Stimulated activated naive CD8-positive, alpha-beta T cell treated with anti-CD3 and anti-CD28 coated beads, Interleukin-15, Interleukin-2, amounts not matched to agents 100 ng/mL and 50 ng/mL, for 24 hours (primary cell): ENCODE measurements around the gene PAX3.

Experiments
- H3K27ac Mint-ChIP-seq: one replicate; pipeline ENCODE4 v1.8.0; 2021; ENCODE audit warnings: mild to moderate bottlenecking, mixed read lengths
- H3K27me3 Mint-ChIP-seq: one replicate; pipeline ENCODE4 v1.8.0; 2021; ENCODE audit warnings: mixed read lengths
- H3K36me3 Mint-ChIP-seq: one replicate; pipeline ENCODE4 v1.8.0; 2021; ENCODE audit warnings: low read depth, mixed read lengths
- H3K4me1 Mint-ChIP-seq: one replicate; pipeline ENCODE4 v1.8.0; 2021; ENCODE audit warnings: low read depth, mixed read lengths
- H3K4me3 Mint-ChIP-seq: one replicate; pipeline ENCODE4 v1.8.0; 2021; ENCODE audit warnings: mild to moderate bottlenecking, mixed read lengths
- H3K9me3 Mint-ChIP-seq: one replicate; pipeline ENCODE4 v1.8.0; 2021; ENCODE audit warnings: mixed read lengths

The PAX3 gene

DNA sequence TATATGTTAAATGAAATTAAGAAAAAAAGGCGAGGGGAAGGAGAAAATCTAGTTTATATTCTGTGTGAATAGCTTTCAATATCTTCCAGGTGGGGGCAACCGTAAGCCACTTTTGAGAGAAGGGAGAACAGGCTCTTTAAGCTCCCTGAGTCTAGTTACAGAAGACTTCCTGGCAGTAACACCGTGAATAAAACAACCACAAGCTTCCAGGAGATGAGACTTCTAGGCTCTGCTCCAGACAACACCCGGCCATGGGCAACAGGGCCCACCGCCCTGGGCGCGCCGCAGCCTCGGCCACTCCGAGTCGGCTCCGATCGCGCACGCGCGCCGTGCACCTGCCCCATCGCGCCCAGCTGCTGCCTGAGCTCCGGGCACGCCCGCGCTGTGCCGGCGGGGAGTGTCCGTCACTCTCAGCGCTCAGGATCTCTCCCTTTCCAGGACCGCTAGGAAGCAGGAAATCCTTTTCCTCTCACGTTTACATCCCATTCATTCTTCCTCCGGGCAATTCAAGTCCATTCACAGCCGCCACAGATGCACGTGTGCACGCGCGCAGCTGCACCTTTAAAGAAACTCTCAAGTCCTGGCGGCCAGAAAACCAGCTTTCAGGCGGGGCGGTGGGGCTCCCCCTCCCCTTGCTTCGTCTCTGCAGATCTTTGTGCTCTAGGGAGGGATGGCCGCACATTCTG, 19.4 kb upstream of the PAX3 start:
- H3K36me3 Mint-ChIP-seq: no peaks in the 10 kb centered on the region
- H3K27me3 Mint-ChIP-seq: peaks cover 75% of the 10 kb centered on the region
- H3K4me3 Mint-ChIP-seq: peak overlapping the region; percentile 78
- H3K4me1 Mint-ChIP-seq: peaks cover 10% of the 10 kb centered on the region
- no peaks in the 10 kb centered on the region for H3K9me3 Mint-ChIP-seq
- H3K27ac Mint-ChIP-seq: peak overlapping the region; percentile 9

DNA sequence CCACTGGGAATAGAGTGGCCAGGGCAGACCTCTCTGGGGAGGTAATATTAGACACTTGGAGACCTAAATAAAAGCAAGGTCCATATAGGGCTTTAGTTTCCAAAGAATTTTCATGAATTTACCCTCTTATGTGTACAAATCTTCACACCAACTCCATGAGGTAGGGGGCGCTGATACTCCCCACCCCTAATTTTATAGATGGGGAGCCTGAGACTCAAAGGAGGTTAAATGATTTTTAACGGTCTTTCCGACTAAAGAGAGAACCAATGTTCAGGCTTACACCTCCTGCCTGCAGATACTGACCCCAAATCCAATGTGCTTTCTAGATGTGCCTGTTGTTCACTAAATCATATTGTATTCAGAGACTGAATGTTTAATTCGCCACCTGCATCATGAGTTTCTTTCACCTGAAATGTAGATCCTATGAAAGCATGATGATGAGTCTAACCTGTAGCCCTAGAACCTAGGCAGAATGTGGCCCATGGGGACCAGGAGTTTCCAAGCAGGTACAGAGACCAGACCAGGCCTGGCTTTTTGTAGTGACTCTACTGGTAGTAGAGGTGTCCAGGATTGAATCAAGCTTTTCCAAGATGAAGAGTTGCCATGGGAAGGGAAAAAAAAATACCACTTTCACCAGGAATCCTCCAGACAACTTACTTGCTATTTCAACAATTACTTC, 16.8 kb upstream of the PAX3 start:
- peaks cover 13% of the 10 kb centered on the region for H3K4me1 Mint-ChIP-seq

GRCh38 chr2:222313816-222314215, 15.0 kb upstream of the PAX3 start:
- Mint-ChIP-seq H3K4me1 (peaks cover 11% of the 10 kb centered on the region), H3K9me3 (no peaks in the 10 kb centered on the region), H3K36me3 (no peaks in the 10 kb centered on the region), H3K27ac (no peak overlapping the region), H3K27me3 (peaks cover 93% of the 10 kb centered on the region), H3K4me3 (no peak overlapping the region)

More for the DNA sequence above, 16.8 kb upstream of the PAX3 start:
- Mint-ChIP-seq H3K36me3 (no peaks in the 10 kb centered on the region), H3K27me3 (peaks cover 78% of the 10 kb centered on the region), H3K9me3 (no peaks in the 10 kb centered on the region), H3K27ac (no peak overlapping the region), H3K4me3 (no peak overlapping the region)

GRCh38 chr2:222311978-222312738, 13.4 kb upstream of the PAX3 start:
- Mint-ChIP-seq H3K4me1 (peaks cover 5% of the 10 kb centered on the region), H3K36me3 (no peaks in the 10 kb centered on the region), H3K4me3 (no peak overlapping the region), H3K27ac (no peak overlapping the region), H3K27me3 (peaks cover 100% of the 10 kb centered on the region), H3K9me3 (peaks cover 5% of the 10 kb centered on the region)

DNA sequence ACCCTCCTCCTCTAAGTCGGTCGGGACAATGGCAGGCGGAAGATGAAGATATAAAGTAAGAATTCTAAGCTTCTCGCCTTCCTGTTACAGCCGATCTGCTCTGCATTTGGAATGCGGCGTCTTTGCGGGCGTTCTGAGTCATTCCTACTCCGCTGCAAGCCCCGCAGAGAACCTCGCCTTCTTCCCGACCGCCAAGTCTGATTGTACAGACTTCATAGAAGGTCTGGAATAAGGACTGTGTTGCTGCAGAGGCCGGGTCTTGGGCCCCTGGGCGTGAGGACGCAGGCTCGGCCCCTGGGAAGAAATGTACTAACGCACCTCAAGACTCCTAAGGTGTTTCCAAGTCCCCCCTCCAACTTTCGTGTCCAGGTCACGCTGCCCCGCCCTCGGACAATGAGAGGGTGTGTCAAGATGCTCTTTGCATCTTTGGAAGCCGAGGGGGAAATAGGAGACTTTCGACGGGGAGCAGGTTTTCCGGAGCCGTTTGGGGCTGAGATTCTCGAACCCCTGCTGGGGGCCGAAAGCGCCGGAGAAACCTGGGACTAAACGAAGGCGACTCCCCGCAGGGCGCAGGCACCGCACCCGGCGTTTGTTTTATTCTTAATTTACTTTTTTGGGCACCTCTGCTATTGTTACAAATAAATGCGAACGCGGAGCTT, 12.7 kb upstream of the PAX3 start:
- Mint-ChIP-seq H3K4me3 (no peak overlapping the region), H3K27me3 (peaks cover 100% of the 10 kb centered on the region), H3K36me3 (no peaks in the 10 kb centered on the region), H3K9me3 (peaks cover 5% of the 10 kb centered on the region), H3K4me1 (peaks cover 7% of the 10 kb centered on the region), H3K27ac (no peak overlapping the region)

- H3K27ac Mint-ChIP-seq: no peak overlapping the region
- peaks cover 100% of the 10 kb centered on the region for H3K27me3 Mint-ChIP-seq
- H3K4me3 Mint-ChIP-seq: no peak overlapping the region
- H3K36me3 Mint-ChIP-seq: no peaks in the 10 kb centered on the region
- H3K4me1 Mint-ChIP-seq: peaks cover 13% of the 10 kb centered on the region
- peaks cover 5% of the 10 kb centered on the region for H3K9me3 Mint-ChIP-seq
These were observed 12.0 kb upstream of the PAX3 start for GRCh38 chr2:222310747-222311318.

- Mint-ChIP-seq H3K27me3 (peaks cover 100% of the 10 kb centered on the region), H3K4me1 (peaks cover 23% of the 10 kb centered on the region), H3K36me3 (peaks cover 3% of the 10 kb centered on the region), H3K9me3 (peaks cover 5% of the 10 kb centered on the region), H3K27ac (no peak overlapping the region), H3K4me3 (no peak overlapping the region)
These were observed 11.0 kb upstream of the PAX3 start for GRCh38 chr2:222309766-222310165.

DNA sequence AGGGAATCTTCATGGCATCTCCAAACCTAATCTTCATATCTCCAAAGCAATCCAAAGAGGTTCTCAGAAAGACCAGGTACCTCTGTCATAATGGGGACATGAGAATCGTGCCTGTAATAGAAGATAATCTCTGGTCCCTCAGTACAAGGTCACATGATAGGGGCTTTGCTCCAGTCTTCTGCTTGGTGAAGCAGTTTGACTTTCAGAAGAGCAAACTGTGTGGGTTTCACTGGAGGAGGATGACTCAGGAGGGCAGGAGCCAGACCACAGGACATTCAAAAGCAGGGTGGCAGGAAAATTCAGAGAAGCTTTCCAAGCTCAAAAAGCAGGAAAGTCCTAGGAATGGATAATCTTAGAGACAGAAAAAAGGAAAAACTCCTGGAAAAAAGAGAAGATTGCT, 10.6 kb upstream of the PAX3 start:
- Mint-ChIP-seq H3K4me3 (no peak overlapping the region), H3K36me3 (peaks cover 4% of the 10 kb centered on the region), H3K27me3 (peaks cover 100% of the 10 kb centered on the region), H3K9me3 (peaks cover 5% of the 10 kb centered on the region), H3K27ac (no peak overlapping the region), H3K4me1 (peaks cover 27% of the 10 kb centered on the region)

GRCh38 chr2:222307978-222308730, 9.4 kb upstream of the PAX3 start:
- peaks cover 35% of the 10 kb centered on the region for H3K4me1 Mint-ChIP-seq
- no peak overlapping the region for H3K27ac Mint-ChIP-seq
- H3K27me3 Mint-ChIP-seq: peaks cover 100% of the 10 kb centered on the region
- no peak overlapping the region for H3K4me3 Mint-ChIP-seq
- H3K9me3 Mint-ChIP-seq: peaks cover 5% of the 10 kb centered on the region
- H3K36me3 Mint-ChIP-seq: peaks cover 4% of the 10 kb centered on the region

GRCh38 chr2:222307143-222307756, 8.5 kb upstream of the PAX3 start:
- peaks cover 5% of the 10 kb centered on the region for H3K9me3 Mint-ChIP-seq
- peaks cover 4% of the 10 kb centered on the region for H3K36me3 Mint-ChIP-seq
- peaks cover 100% of the 10 kb centered on the region for H3K27me3 Mint-ChIP-seq
- H3K4me1 Mint-ChIP-seq: peaks cover 37% of the 10 kb centered on the region
- H3K4me3 Mint-ChIP-seq: peak overlapping the region; percentile 9
- H3K27ac Mint-ChIP-seq: no peak overlapping the region

- Mint-ChIP-seq H3K9me3 (peaks cover 5% of the 10 kb centered on the region), H3K4me3 (peak overlapping the region; percentile 77), H3K36me3 (peaks cover 4% of the 10 kb centered on the region), H3K27me3 (peaks cover 100% of the 10 kb centered on the region), H3K27ac (no peak overlapping the region), H3K4me1 (peaks cover 32% of the 10 kb centered on the region)
These were observed 7.8 kb upstream of the PAX3 start for GRCh38 chr2:222306393-222307142.

DNA sequence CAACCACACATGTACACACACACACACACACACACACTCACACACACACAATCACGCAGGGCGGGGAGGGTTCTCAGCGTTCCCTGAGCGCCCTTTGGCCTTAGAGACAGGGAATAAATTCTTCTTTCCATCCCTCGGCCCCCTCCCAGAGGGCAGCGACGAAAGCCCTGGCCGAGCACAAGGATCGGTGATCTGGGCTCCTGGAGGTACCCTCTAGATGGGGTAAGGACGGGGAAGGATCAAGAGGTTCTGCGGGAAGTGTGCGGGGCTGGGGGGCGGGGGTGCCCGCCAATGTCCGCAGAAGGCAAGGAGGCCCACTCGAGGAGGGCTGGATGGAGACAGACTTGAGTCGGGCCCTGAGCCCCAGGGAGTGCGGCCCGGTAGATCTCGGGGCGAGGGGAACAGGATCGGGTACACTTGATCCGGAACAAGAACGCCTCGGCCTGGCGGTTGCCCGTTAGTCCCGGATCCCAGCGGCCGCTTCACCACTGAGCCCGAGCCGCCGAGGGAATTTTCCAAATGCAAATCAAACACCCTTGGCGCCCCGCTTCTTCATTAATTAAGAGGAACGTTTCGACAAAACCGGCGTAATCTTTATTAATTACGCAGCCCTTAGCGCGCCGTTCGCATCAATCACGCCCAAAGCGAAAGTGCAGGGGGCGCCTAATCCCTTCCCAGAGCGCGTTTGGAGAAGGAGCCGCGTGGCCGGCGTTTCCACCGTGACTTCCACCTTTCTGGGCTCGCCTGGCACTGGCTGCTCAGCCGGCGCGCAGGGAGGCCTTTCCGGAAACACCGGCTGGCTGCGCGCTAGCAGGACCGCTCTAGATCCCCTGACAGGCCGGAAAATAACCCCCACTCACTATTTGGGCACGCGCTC, 7.0 kb upstream of the PAX3 start:
- Mint-ChIP-seq H3K4me3 (peak overlapping the region; percentile 77), H3K36me3 (peaks cover 4% of the 10 kb centered on the region), H3K27me3 (peaks cover 97% of the 10 kb centered on the region), H3K27ac (no peak overlapping the region), H3K9me3 (peaks cover 5% of the 10 kb centered on the region), H3K4me1 (peaks cover 32% of the 10 kb centered on the region)
